GM23338 (cell line): Measurements from ENCODE around the gene LRIT1. TPM values are rescaled to one million over a fixed set of nuclear protein-coding genes. Genes with fewer than 3 reads are reported as not detected.

Experiments used
- ATAC-seq: fragments of 200-7000 bp; cut with Tn5 transposase; 3 replicates; pipeline ENCODE4 v1.9.1; 2020
- DNase-seq: peaks from one replicate; pipeline ENCODE4 v3.0.0-alpha.2; 2015; ENCODE audit warnings: low spot score
- H2AFZ ChIP-seq: fragments of 200-600 bp; sonication (generic); 2 replicates; pipeline ENCODE4 v1.8.0; 2016; ENCODE audit warnings: antibody characterized with exemption, mild to moderate bottlenecking, moderate library complexity
- H3F3A ChIP-seq: fragments of 200-600 bp; sonication (generic); replicated peaks from 2 replicates; pipeline ENCODE4 v1.8.0; 2017; ENCODE audit warnings: antibody characterized with exemption, mixed run types, low read depth
- H3K27ac ChIP-seq: fragments of 200-600 bp; sonication (generic); 2 replicates; pipeline ENCODE4 v1.6.1; 2016; ENCODE audit warnings: low read depth
- H3K27me3 ChIP-seq: fragments of 200-600 bp; sonication (generic); 2 replicates; pipeline ENCODE4 v1.8.0; 2016; ENCODE audit warnings: mild to moderate bottlenecking, mixed run types, moderate library complexity; ENCODE audit not compliant: insufficient read depth
- H3K36me3 ChIP-seq: fragments of 200-600 bp; sonication (generic); 2 replicates; pipeline ENCODE4 v1.8.0; 2016; ENCODE audit warnings: mild to moderate bottlenecking; ENCODE audit not compliant: insufficient read depth
- H3K4me1 ChIP-seq: fragments of 200-600 bp; sonication (generic); 2 replicates; pipeline ENCODE4 v1.8.0; 2016; ENCODE audit warnings: mild to moderate bottlenecking, moderate library complexity; ENCODE audit not compliant: insufficient read depth
- H3K4me2 ChIP-seq: fragments of 200-600 bp; sonication (generic); 2 replicates; pipeline ENCODE4 v1.7.1; 2017; ENCODE audit warnings: mixed run types
- H3K4me3 ChIP-seq: fragments of 200-600 bp; sonication (generic); 2 replicates; pipeline ENCODE4 v1.6.1; 2016; ENCODE audit warnings: mixed run types
- H3K79me2 ChIP-seq: fragments of 200-600 bp; sonication (generic); replicated peaks from 2 replicates; pipeline ENCODE4 v1.8.0; 2017; ENCODE audit warnings: mild to moderate bottlenecking; ENCODE audit not compliant: insufficient read depth
- H3K9me2 ChIP-seq: fragments of 200-600 bp; sonication (generic); 2 replicates; pipeline ENCODE4 v1.8.0; 2017; ENCODE audit not compliant: insufficient read depth
- H4K20me1 ChIP-seq: fragments of 200-600 bp; sonication (generic); replicated peaks from 2 replicates; pipeline ENCODE4 v1.8.0; 2017; ENCODE audit warnings: mild to moderate bottlenecking; ENCODE audit not compliant: insufficient read depth
- H3K27ac Mint-ChIP-seq: 2 replicates; pipeline ENCODE4 v1.8.0; 2020; ENCODE audit warnings: inconsistent platforms, mild to moderate bottlenecking, moderate library complexity, mixed read lengths
- H3K27me3 Mint-ChIP-seq: 3 replicates; pipeline ENCODE4 v1.8.0; 2022; ENCODE audit warnings: low read depth, mild to moderate bottlenecking, moderate library complexity, mixed read lengths, inconsistent platforms; ENCODE audit not compliant: insufficient read depth, poor library complexity
- H3K36me3 Mint-ChIP-seq: 3 replicates; pipeline ENCODE4 v1.8.0; 2021; ENCODE audit warnings: low read depth, mild to moderate bottlenecking, inconsistent platforms, moderate library complexity, mixed read lengths
- H3K4me1 Mint-ChIP-seq: 3 replicates; pipeline ENCODE4 v1.8.0; 2020; ENCODE audit warnings: mild to moderate bottlenecking, inconsistent platforms, mixed read lengths
- H3K4me3 Mint-ChIP-seq: 3 replicates; pipeline ENCODE4 v1.8.0; 2021; ENCODE audit warnings: moderate library complexity, mild to moderate bottlenecking, inconsistent platforms, mixed read lengths
- H3K9me3 Mint-ChIP-seq: 3 replicates; pipeline ENCODE4 v1.8.0; 2020; ENCODE audit warnings: moderate library complexity, mild to moderate bottlenecking, inconsistent platforms, mixed read lengths
- polyA plus RNA-seq: library from polyadenylated mRNA; unstranded; fragments of >200 nt; fragmentation: Nextera tagmentation; extraction: Ambion mirVana; gene quantifications from 2 replicates; pipeline ENCODE4 v1.2.1, GENCODE V29; 2016
- total RNA-seq: library from RNA; depleted of rRNA; stranded (reverse); fragments of >200 nt; shearing (Covaris generic); gene quantifications from 2 replicates; pipeline ENCODE4 v1.2.3, GENCODE V29; 2014
- TF ChIP-seq, protein P1 (sequence below): IDR thresholded peaks from one replicate; pipeline ENCODE4 v1.6.1; 2018; ENCODE audit warnings: antibody characterized with exemption; ENCODE audit not compliant: unreplicated experiment
- TF ChIP-seq, protein P2 (sequence below): fragments of 250-450 bp; sonication (Bioruptor Pico); IDR thresholded peaks from 2 replicates; pipeline ENCODE4 v1.5.0; 2020; ENCODE audit warnings: mild to moderate bottlenecking, moderate library complexity

LRIT1 gene
- total and polyA plus RNA-seq, 2 experiments from 2014 or later: 0.07 TPM; not detected in 1

DNA sequence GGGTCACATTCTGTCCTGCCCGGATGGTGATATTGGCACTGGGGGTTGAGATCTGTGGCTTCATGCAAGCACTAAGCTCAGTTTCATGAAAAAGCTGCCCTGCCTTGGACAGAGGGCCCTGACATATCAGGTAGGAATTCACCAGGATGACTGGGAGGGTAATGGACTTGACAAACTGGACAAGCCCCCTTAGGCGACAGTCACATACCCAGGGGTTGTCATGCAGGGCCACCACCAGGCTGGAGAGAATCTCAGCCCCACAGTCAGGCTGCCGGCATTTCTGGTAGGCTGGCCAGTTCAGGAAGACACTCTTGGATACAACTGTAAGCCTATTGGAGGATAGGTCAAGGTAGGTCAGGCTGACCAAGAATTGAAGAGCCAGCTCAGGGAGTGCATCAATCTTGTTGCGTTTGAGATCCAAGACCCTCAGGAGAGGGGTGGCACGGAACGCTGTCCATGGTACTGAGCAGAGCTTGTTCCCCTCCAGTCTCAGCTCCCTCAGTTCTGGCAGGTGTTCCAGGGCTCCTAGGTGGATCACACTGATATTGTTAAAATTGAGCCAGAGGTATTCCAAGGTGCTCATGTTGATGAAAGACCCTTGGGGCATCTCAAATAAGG is 16.8 kb downstream of the LRIT1 start:
- no peaks in the 10 kb centered on the region for H3K4me1 ChIP-seq
- no peak overlapping the region for H3K27ac ChIP-seq
- Mint-ChIP-seq H3K27ac (no peak overlapping the region), H3K36me3 (no peaks in the 10 kb centered on the region), H3K4me1 (no peaks in the 10 kb centered on the region), H3K4me3 (no peak overlapping the region), H3K27me3 (peaks cover 2% of the 10 kb centered on the region), H3K9me3 (no peaks in the 10 kb centered on the region)
- H3K79me2 ChIP-seq: no peaks in the 10 kb centered on the region
- no peak overlapping the region for H3K4me2 ChIP-seq
- H3K27me3 ChIP-seq: no peaks in the 10 kb centered on the region
- ATAC-seq (peak; percentile 88), DNase-seq (peak; percentile 72)
- H4K20me1 ChIP-seq: no peaks in the 10 kb centered on the region
- no peaks in the 10 kb centered on the region for H3K36me3 ChIP-seq
- no peak overlapping the region for H2AFZ ChIP-seq
- H3K4me3 ChIP-seq: no peak overlapping the region
- H3K9me2 ChIP-seq: peaks cover 7% of the 10 kb centered on the region; the same call in 1 of the 2 replicates
- no peaks in the 10 kb centered on the region for H3F3A ChIP-seq
- TF ChIP-seq, protein P1, sequence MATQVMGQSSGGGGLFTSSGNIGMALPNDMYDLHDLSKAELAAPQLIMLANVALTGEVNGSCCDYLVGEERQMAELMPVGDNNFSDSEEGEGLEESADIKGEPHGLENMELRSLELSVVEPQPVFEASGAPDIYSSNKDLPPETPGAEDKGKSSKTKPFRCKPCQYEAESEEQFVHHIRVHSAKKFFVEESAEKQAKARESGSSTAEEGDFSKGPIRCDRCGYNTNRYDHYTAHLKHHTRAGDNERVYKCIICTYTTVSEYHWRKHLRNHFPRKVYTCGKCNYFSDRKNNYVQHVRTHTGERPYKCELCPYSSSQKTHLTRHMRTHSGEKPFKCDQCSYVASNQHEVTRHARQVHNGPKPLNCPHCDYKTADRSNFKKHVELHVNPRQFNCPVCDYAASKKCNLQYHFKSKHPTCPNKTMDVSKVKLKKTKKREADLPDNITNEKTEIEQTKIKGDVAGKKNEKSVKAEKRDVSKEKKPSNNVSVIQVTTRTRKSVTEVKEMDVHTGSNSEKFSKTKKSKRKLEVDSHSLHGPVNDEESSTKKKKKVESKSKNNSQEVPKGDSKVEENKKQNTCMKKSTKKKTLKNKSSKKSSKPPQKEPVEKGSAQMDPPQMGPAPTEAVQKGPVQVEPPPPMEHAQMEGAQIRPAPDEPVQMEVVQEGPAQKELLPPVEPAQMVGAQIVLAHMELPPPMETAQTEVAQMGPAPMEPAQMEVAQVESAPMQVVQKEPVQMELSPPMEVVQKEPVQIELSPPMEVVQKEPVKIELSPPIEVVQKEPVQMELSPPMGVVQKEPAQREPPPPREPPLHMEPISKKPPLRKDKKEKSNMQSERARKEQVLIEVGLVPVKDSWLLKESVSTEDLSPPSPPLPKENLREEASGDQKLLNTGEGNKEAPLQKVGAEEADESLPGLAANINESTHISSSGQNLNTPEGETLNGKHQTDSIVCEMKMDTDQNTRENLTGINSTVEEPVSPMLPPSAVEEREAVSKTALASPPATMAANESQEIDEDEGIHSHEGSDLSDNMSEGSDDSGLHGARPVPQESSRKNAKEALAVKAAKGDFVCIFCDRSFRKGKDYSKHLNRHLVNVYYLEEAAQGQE: peak; percentile 96
- TF ChIP-seq, protein P2, sequence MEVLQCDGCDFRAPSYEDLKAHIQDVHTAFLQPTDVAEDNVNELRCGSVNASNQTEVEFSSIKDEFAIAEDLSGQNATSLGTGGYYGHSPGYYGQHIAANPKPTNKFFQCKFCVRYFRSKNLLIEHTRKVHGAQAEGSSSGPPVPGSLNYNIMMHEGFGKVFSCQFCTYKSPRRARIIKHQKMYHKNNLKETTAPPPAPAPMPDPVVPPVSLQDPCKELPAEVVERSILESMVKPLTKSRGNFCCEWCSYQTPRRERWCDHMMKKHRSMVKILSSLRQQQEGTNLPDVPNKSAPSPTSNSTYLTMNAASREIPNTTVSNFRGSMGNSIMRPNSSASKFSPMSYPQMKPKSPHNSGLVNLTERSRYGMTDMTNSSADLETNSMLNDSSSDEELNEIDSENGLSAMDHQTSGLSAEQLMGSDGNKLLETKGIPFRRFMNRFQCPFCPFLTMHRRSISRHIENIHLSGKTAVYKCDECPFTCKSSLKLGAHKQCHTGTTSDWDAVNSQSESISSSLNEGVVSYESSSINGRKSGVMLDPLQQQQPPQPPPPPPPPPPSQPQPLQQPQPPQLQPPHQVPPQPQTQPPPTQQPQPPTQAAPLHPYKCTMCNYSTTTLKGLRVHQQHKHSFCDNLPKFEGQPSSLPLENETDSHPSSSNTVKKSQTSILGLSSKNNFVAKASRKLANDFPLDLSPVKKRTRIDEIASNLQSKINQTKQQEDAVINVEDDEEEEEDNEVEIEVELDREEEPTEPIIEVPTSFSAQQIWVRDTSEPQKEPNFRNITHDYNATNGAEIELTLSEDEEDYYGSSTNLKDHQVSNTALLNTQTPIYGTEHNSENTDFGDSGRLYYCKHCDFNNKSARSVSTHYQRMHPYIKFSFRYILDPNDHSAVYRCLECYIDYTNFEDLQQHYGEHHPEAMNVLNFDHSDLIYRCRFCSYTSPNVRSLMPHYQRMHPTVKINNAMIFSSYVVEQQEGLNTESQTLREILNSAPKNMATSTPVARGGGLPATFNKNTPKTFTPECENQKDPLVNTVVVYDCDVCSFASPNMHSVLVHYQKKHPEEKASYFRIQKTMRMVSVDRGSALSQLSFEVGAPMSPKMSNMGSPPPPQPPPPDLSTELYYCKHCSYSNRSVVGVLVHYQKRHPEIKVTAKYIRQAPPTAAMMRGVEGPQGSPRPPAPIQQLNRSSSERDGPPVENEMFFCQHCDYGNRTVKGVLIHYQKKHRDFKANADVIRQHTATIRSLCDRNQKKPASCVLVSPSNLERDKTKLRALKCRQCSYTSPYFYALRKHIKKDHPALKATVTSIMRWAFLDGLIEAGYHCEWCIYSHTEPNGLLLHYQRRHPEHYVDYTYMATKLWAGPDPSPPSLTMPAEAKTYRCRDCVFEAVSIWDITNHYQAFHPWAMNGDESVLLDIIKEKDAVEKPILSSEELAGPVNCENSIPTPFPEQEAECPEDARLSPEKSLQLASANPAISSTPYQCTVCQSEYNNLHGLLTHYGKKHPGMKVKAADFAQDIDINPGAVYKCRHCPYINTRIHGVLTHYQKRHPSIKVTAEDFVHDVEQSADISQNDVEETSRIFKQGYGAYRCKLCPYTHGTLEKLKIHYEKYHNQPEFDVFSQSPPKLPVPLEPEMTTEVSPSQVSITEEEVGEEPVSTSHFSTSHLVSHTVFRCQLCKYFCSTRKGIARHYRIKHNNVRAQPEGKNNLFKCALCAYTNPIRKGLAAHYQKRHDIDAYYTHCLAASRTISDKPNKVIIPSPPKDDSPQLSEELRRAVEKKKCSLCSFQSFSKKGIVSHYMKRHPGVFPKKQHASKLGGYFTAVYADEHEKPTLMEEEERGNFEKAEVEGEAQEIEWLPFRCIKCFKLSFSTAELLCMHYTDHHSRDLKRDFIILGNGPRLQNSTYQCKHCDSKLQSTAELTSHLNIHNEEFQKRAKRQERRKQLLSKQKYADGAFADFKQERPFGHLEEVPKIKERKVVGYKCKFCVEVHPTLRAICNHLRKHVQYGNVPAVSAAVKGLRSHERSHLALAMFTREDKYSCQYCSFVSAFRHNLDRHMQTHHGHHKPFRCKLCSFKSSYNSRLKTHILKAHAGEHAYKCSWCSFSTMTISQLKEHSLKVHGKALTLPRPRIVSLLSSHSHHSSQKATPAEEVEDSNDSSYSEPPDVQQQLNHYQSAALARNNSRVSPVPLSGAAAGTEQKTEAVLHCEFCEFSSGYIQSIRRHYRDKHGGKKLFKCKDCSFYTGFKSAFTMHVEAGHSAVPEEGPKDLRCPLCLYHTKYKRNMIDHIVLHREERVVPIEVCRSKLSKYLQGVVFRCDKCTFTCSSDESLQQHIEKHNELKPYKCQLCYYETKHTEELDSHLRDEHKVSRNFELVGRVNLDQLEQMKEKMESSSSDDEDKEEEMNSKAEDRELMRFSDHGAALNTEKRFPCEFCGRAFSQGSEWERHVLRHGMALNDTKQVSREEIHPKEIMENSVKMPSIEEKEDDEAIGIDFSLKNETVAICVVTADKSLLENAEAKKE: no peak
